DOHH2 (cell line): ENCODE measurements around the gene CEP20.

Experiments used
- EZH2phosphoT487 ChIP-seq: fragments of 200-600 bp; sonication (generic); IDR thresholded peaks from 2 replicates; pipeline ENCODE4 v1.6.1; 2017; ENCODE audit warnings: borderline replicate concordance, mild to moderate bottlenecking, antibody characterized with exemption, low read length, moderate library complexity, mixed read lengths
- TF ChIP-seq, protein P1 (sequence below): fragments of 200-600 bp; sonication (generic); IDR thresholded peaks from one replicate; pipeline ENCODE4 v1.5.1; 2014; ENCODE audit warnings: antibody characterized with exemption, mild to moderate bottlenecking, low read depth, low read length; ENCODE audit not compliant: poor library complexity, severe bottlenecking

- TF ChIP-seq, protein P1, sequence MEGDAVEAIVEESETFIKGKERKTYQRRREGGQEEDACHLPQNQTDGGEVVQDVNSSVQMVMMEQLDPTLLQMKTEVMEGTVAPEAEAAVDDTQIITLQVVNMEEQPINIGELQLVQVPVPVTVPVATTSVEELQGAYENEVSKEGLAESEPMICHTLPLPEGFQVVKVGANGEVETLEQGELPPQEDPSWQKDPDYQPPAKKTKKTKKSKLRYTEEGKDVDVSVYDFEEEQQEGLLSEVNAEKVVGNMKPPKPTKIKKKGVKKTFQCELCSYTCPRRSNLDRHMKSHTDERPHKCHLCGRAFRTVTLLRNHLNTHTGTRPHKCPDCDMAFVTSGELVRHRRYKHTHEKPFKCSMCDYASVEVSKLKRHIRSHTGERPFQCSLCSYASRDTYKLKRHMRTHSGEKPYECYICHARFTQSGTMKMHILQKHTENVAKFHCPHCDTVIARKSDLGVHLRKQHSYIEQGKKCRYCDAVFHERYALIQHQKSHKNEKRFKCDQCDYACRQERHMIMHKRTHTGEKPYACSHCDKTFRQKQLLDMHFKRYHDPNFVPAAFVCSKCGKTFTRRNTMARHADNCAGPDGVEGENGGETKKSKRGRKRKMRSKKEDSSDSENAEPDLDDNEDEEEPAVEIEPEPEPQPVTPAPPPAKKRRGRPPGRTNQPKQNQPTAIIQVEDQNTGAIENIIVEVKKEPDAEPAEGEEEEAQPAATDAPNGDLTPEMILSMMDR: no peak
- no peak for TF ChIP-seq EZH2phosphoT487
Observed at GRCh38 chr16:15856901-15857698, 31.3 kb downstream of the CEP20 start, which contains the start of gene MYH11.
